GM13977 (cell line): Measurements from ENCODE around the gene ATP8B3.

Source experiments
- DNase-seq: peaks from one replicate; pipeline ENCODE4 v3.0.0; 2012; ENCODE audit warnings: low spot score
- CTCF ChIP-seq: IDR thresholded peaks from 2 replicates; pipeline ENCODE4 v1.5.1; 2012; ENCODE audit warnings: mild to moderate bottlenecking, control low read depth; ENCODE audit not compliant: insufficient read depth; ENCODE audit errors: extremely low read depth, missing control alignments
- in situ Hi-C: fragments of 300-500 bp; cut with MboI; formaldehyde crosslinking; loops from one replicate; pipeline ENCODE4 v1.12.0; 2022; ENCODE audit warnings: low sequenced_read_pairs, low pct_unique_long_range_greater_than_20kb, mixed read lengths, inconsistent platforms; ENCODE audit not compliant: unreplicated experiment

ATP8B3 gene

GRCh38 chr19:1736280-1736679, 75.8 kb downstream of the ATP8B3 start:
- in situ Hi-C loops, result no loop called here
- TF ChIP-seq CTCF, result no peak
- no peak for DNase-seq

- DNase-seq, result no peak
- no peak for TF ChIP-seq CTCF
- in situ Hi-C loops, result no loop called here
These were observed 77.6 kb downstream of the ATP8B3 start for GRCh38 chr19:1734321-1734966.
